SU-DHL-6 (cell line): Measurements from ENCODE around the gene UNC13C.

Experiments used
- EZH2phosphoT487 ChIP-seq: fragments of 200-600 bp; sonication (generic), shearing (Covaris generic); conservative IDR thresholded peaks from 2 replicates; pipeline ENCODE4 v1.6.1; 2018; ENCODE audit warnings: mild to moderate bottlenecking, antibody characterized with exemption, low read length, moderate library complexity, mixed read lengths
- TF ChIP-seq, protein P1 (sequence below): fragments of 200-600 bp; sonication (generic); IDR thresholded peaks from one replicate; pipeline ENCODE4 v1.5.1; 2017; ENCODE audit warnings: antibody characterized with exemption, mild to moderate bottlenecking, low read length, moderate library complexity; ENCODE audit not compliant: insufficient read depth, poor library complexity, severe bottlenecking

DNA sequence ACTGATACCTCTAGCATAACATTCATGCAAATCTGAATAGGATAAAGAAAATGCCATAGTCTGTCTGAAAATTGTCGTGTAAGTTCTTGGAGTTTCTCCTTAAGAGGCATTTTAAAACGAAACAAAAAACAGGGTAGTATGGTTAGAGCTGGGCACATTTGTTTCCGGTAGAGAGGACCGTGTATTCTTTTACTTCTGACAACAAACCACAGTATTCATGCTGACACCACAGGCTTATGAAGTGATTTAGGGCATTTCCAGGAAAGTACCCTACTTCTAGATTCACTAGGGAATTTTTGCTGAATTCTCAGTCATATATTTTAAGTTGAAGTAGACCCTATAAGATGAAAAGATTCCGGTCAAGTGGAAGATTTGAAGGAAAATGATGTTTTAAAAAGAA, 541.3 kb downstream of the UNC13C start:
- TF ChIP-seq, protein P1, sequence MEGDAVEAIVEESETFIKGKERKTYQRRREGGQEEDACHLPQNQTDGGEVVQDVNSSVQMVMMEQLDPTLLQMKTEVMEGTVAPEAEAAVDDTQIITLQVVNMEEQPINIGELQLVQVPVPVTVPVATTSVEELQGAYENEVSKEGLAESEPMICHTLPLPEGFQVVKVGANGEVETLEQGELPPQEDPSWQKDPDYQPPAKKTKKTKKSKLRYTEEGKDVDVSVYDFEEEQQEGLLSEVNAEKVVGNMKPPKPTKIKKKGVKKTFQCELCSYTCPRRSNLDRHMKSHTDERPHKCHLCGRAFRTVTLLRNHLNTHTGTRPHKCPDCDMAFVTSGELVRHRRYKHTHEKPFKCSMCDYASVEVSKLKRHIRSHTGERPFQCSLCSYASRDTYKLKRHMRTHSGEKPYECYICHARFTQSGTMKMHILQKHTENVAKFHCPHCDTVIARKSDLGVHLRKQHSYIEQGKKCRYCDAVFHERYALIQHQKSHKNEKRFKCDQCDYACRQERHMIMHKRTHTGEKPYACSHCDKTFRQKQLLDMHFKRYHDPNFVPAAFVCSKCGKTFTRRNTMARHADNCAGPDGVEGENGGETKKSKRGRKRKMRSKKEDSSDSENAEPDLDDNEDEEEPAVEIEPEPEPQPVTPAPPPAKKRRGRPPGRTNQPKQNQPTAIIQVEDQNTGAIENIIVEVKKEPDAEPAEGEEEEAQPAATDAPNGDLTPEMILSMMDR = no peak
- no peak for TF ChIP-seq EZH2phosphoT487
